ENCODE measurements around the gene PER1. TPM values are rescaled to one million over a fixed set of nuclear protein-coding genes. Genes with fewer than 3 reads are reported as not detected.

Gene PER1
- total RNA-seq, 1 experiment from 2014 or later, result 47.1 TPM

DNA sequence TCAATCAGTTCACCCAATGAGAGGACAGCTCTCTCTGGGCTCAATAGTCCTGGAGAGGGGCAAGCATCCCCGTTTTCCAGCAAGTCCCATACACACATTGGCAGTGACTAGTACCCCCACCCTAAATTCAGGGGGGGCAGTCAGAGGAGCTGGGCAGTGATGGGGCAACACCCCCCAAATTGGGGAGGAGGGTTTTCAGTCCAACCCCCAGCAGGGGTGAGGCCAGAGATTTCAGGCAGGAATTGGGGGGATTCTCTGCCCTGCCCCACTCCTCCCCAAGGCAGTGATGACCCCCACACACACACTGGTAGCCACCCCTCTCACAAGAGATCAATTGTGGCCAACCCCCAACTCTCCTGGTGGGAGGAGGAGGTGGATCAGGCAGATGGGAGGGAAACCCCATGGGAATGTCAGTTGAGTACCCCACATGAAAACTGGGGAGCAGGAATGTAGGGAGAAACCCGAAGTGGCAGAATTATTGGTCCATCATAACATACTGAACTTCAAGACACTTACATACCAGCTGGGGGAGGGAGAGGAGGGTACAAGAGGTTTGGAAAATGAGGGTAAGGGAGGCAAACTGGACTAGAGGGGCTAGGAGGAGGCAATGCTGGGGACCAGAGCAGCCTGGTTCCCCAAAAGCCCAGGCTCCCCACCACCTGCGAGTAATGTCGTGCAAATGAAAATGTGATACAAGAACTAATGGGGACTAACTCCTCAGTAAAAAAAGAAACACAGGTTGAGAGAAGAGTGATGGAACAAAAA, 7.4 kb upstream of the PER1 start:
- Histone ChIP-seq H3K9me3 (ENCODE audit: low read depth, low read length, poor library complexity, severe bottlenecking) (no peaks in the 10 kb centered on the region), H3K27me3 (replicated peaks; ENCODE audit: insufficient read depth, low read depth, low read length, poor library complexity) (no peaks in the 10 kb centered on the region), H3K4me3 (ENCODE audit: low read depth, low read length, poor library complexity, severe bottlenecking) (no peak overlapping the region), H3K27ac (ENCODE audit: low read depth, low read length, poor library complexity, severe bottlenecking) (peak overlapping the region; percentile 18), H3K36me3 (ENCODE audit: insufficient read depth, low read length, poor library complexity, severe bottlenecking) (peaks cover 22% of the 10 kb centered on the region), H3K4me1 (ENCODE audit: insufficient read depth, low read length, poor library complexity, severe bottlenecking) (peaks cover 43% of the 10 kb centered on the region)
- no TSS peak for BruUV-seq (replicated peaks)
- CTCF ChIA-PET, result no interaction called here
- POLR2A ChIA-PET (ENCODE audit: low non-redundant PET), result no interaction called here
- intact Hi-C loops (cut with micrococcal nuclease; ENCODE audit: unreplicated experiment), result no loop called here
- DNase-seq (ENCODE audit: low spot score), result no peak
- TF ChIP-seq EZH2 (IDR thresholded peaks at IDR 0.05; ENCODE audit: borderline replicate concordance, low read depth, low read length, poor library complexity, severe bottlenecking), result no peak

DNA sequence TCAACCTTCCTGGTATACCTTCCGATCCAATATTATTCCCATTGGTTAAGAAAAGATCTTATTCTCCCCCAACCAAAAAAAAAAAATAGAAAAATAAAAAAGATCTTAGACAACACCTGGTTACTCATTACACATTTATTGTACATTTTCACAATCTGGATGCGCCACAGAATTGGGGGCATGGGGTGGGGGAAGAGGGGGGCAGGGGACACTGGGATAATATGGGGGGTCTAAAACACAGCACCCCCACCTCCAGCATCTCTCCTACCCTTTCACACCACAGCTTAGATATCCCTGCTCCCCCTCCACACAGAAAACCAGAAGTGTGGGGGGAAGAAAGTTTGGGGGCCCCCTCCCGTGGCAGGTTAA, 6.8 kb upstream of the PER1 start:
- ChIA-PET CTCF (interaction anchor here (1.0 kb wide), 1 partner anchor 14 kb away, joined by 4 read pairs; no protein-coding TSS in a partner anchor), POLR2A (ENCODE audit: low non-redundant PET) (interaction anchor here (1.0 kb wide), 1 partner anchor 14 kb away, joined by 3 read pairs; no protein-coding TSS in a partner anchor)
- Histone ChIP-seq H3K27ac (ENCODE audit: low read depth, low read length, poor library complexity, severe bottlenecking) (no peak overlapping the region), H3K4me3 (ENCODE audit: low read depth, low read length, poor library complexity, severe bottlenecking) (no peak overlapping the region), H3K9me3 (ENCODE audit: low read depth, low read length, poor library complexity, severe bottlenecking) (no peaks in the 10 kb centered on the region), H3K27me3 (replicated peaks; ENCODE audit: insufficient read depth, low read depth, low read length, poor library complexity) (no peaks in the 10 kb centered on the region), H3K36me3 (ENCODE audit: insufficient read depth, low read length, poor library complexity, severe bottlenecking) (peaks cover 22% of the 10 kb centered on the region), H3K4me1 (ENCODE audit: insufficient read depth, low read length, poor library complexity, severe bottlenecking) (peaks cover 41% of the 10 kb centered on the region)
- BruUV-seq (replicated peaks), result no TSS peak
- intact Hi-C loops (cut with micrococcal nuclease; ENCODE audit: unreplicated experiment), result no loop called here
- TF ChIP-seq EZH2 (IDR thresholded peaks at IDR 0.05; ENCODE audit: borderline replicate concordance, low read depth, low read length, poor library complexity, severe bottlenecking), result no peak
- TF ChIP-seq, protein P1, sequence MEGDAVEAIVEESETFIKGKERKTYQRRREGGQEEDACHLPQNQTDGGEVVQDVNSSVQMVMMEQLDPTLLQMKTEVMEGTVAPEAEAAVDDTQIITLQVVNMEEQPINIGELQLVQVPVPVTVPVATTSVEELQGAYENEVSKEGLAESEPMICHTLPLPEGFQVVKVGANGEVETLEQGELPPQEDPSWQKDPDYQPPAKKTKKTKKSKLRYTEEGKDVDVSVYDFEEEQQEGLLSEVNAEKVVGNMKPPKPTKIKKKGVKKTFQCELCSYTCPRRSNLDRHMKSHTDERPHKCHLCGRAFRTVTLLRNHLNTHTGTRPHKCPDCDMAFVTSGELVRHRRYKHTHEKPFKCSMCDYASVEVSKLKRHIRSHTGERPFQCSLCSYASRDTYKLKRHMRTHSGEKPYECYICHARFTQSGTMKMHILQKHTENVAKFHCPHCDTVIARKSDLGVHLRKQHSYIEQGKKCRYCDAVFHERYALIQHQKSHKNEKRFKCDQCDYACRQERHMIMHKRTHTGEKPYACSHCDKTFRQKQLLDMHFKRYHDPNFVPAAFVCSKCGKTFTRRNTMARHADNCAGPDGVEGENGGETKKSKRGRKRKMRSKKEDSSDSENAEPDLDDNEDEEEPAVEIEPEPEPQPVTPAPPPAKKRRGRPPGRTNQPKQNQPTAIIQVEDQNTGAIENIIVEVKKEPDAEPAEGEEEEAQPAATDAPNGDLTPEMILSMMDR (conservative IDR thresholded peaks at IDR 0.05; ENCODE audit: low read depth, low read length), result no peak
- no peak for DNase-seq (ENCODE audit: low spot score)

DNA sequence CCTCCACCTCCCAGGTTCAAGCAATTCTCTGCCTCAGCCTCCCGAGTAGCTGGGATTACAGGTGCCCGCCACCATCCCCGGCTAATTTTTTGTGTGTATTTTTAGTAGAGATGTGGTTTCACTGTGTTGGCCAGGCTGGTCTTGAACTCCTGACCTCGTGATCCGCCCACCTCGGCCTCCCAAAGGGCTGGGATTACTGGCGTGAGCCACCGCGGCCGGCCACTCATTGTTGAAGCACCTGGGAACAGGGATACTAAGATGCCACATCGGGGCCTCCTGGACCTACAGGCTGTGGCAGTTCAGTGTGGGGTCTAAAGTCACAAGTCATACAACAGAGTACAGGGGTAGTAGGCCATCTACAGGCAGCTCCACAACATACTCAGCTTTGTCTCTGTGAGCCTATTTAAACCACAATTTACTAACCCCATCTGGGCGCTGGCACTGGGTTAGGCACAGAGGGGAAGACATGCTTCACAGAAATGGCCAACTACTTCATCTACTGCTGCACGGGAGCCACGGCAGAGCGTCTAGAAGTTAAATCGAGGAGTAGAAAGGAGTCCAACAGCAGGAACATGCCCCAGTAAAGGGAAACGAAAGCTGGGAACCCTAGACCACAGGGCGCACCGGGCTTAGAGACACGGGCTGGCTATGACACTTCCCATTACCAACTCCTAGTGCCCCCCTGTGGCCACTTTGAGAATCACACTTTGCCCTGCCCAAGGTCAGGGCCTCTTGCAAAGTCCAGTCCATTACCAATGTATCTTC, 6.2 kb upstream of the PER1 start:
- Histone ChIP-seq H3K4me1 (ENCODE audit: insufficient read depth, low read length, poor library complexity, severe bottlenecking) (peaks cover 41% of the 10 kb centered on the region), H3K9me3 (ENCODE audit: low read depth, low read length, poor library complexity, severe bottlenecking) (no peaks in the 10 kb centered on the region), H3K27ac (ENCODE audit: low read depth, low read length, poor library complexity, severe bottlenecking) (peak overlapping the region; percentile 61), H3K36me3 (ENCODE audit: insufficient read depth, low read length, poor library complexity, severe bottlenecking) (peaks cover 22% of the 10 kb centered on the region), H3K27me3 (replicated peaks; ENCODE audit: insufficient read depth, low read depth, low read length, poor library complexity) (no peaks in the 10 kb centered on the region), H3K4me3 (ENCODE audit: low read depth, low read length, poor library complexity, severe bottlenecking) (no peak overlapping the region)
- intact Hi-C loops (cut with micrococcal nuclease; ENCODE audit: unreplicated experiment), result no loop called here
- BruUV-seq (replicated peaks), result no TSS peak
- peak; percentile 88 for DNase-seq (ENCODE audit: low spot score)
- POLR2A ChIA-PET (ENCODE audit: low non-redundant PET), result interaction anchor here (1.0 kb wide), 1 partner anchor 15 kb away, joined by 3 read pairs; no protein-coding TSS in a partner anchor
- CTCF ChIA-PET, result interaction anchor here (1.0 kb wide), 1 partner anchor 15 kb away, joined by 4 read pairs; no protein-coding TSS in a partner anchor
- no peak for TF ChIP-seq EZH2 (IDR thresholded peaks at IDR 0.05; ENCODE audit: borderline replicate concordance, low read depth, low read length, poor library complexity, severe bottlenecking)
- TF ChIP-seq, protein P1 (conservative IDR thresholded peaks at IDR 0.05; ENCODE audit: low read depth, low read length), result peak; percentile 89

All from A673 (cell line).